Fibroblast of lung (primary cell): ENCODE data around the gene FANCI.
A peak's percentile ranks its signal among the peaks of the same experiment; 100 is the strongest.

Source experiments
- CTCF ChIP-seq, 2 donors: IDR thresholded peaks in 1 of 2; conservative IDR thresholded peaks in 1 of 2; 1 replicate in 1 of 2; 2 replicates in 1 of 2; pipeline ENCODE4 v1.5.1; 2011 to 2012; ENCODE audit warnings: low read length in 2 of 2, control low read depth in 1 of 2, inconsistent platforms in 1 of 2, low read depth in 1 of 2, mild to moderate bottlenecking in 1 of 2
- EZH2 ChIP-seq: IDR thresholded peaks from 2 replicates; pipeline ENCODE4 v1.5.1; 2012; ENCODE audit warnings: low read length, control low read depth, mild to moderate bottlenecking; ENCODE audit errors: missing control alignments

GRCh38 chr15:89362203-89363101 lies 118.7 kb downstream of the FANCI start:
- no peak for TF ChIP-seq CTCF (conservative IDR thresholded peaks at IDR 0.05 in 1 of 2, IDR thresholded peaks at IDR 0.05 in 1 of 2; ENCODE audit: low read depth in 1 of 2, low read length in 2 of 2)
- peak; percentile 16 for TF ChIP-seq EZH2
